ENCODE results near the gene MOGAT2.

GRCh38 chr11:75780888-75781287, 63.2 kb downstream of the MOGAT2 start:
- no peak for TF ChIP-seq CTCF (IDR thresholded peaks at IDR 0.05; ENCODE audit: insufficient read depth, low read length)
- no peak for TF ChIP-seq GABPA (IDR thresholded peaks at IDR 0.05; ENCODE audit: low read depth)
- no peak for TF ChIP-seq POLR2AphosphoS5 (IDR thresholded peaks at IDR 0.05; ENCODE audit: low read depth)
- TF ChIP-seq REST (IDR thresholded peaks at IDR 0.05; ENCODE audit: insufficient replicate concordance, low read depth): no peak
- no peak for TF ChIP-seq SPI1 (IDR thresholded peaks at IDR 0.05; ENCODE audit: borderline replicate concordance, low read depth)
